A204.1 (cell line): ENCODE measurements around the gene NXF3.
"Not testable (repeated sequence)": the region's sequence is repeated elsewhere in the genome, so short reads cannot be mapped to it uniquely, and the experiment has no call there.

Experiments
- FAIRE-seq: peaks from 2 replicates; lab custom pipeline; 2012; peaks lifted over from hg19 to GRCh38; lab: Jason Lieb, UNC

The NXF3 gene

GRCh38 chrX:103033371-103033770, 59.6 kb downstream of the NXF3 start:
- FAIRE-seq = not testable (repeated sequence)
